Suprapubic skin (tissue), 4 donors: ENCODE measurements around the gene SHPK.

ENCODE experiments used
- EP300 ChIP-seq: sonication (generic); formaldehyde crosslinking; IDR thresholded peaks from one replicate; pipeline ENCODE4 v1.6.1; 2017; ENCODE audit warnings: antibody characterized with exemption
- POLR2A ChIP-seq, 2 donors: fragments of 450-650 bp; IDR thresholded peaks; one replicate each; pipeline ENCODE4 v1.6.1; 2017; ENCODE audit warnings: antibody characterized with exemption in 2 of 2, mild to moderate bottlenecking in 2 of 2, moderate library complexity in 2 of 2
- POLR2AphosphoS5 ChIP-seq, 3 donors: sonication (generic); formaldehyde crosslinking; IDR thresholded peaks; one replicate each; pipeline ENCODE4 v1.6.1; 2017; ENCODE audit warnings: antibody characterized with exemption in 3 of 3
- TF ChIP-seq, protein P1 (sequence below), 2 donors: fragments of 200-600 bp in 1 of 2; fragments of 450-650 bp in 1 of 2; sonication (generic) in 1 of 2; IDR thresholded peaks; one replicate each; pipeline ENCODE4 v1.5.1; 2016 to 2019; ENCODE audit warnings: antibody characterized with exemption in 2 of 2, mild to moderate bottlenecking in 1 of 2, moderate library complexity in 1 of 2

DNA sequence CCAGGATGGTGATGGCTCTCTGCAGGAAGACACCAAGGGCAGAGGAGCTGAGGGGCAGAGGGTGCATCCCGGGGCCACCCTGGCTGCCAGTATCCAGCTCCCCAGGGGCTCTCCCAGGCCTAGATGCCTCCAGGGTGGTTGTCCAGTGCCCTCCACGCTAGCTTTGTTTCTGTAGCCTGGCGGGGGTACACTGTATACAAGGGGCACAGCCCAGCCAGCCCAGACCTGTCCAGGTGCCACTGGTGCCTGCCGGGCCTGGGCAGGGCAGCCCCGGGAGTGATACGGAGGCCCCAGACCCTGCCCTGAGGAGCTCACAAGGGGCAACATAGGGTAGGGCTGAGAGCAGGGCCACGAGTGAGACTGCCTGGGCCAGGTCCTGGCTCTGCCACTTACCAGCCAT lies 63.8 kb downstream of the SHPK start:
- TF ChIP-seq POLR2AphosphoS5 (IDR thresholded peaks at IDR 0.05) (no peak), EP300 (no peak), POLR2A (IDR thresholded peaks at IDR 0.05) (no peak)
- TF ChIP-seq, protein P1, sequence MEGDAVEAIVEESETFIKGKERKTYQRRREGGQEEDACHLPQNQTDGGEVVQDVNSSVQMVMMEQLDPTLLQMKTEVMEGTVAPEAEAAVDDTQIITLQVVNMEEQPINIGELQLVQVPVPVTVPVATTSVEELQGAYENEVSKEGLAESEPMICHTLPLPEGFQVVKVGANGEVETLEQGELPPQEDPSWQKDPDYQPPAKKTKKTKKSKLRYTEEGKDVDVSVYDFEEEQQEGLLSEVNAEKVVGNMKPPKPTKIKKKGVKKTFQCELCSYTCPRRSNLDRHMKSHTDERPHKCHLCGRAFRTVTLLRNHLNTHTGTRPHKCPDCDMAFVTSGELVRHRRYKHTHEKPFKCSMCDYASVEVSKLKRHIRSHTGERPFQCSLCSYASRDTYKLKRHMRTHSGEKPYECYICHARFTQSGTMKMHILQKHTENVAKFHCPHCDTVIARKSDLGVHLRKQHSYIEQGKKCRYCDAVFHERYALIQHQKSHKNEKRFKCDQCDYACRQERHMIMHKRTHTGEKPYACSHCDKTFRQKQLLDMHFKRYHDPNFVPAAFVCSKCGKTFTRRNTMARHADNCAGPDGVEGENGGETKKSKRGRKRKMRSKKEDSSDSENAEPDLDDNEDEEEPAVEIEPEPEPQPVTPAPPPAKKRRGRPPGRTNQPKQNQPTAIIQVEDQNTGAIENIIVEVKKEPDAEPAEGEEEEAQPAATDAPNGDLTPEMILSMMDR (IDR thresholded peaks at IDR 0.05): no peak
